ENCODE data around the gene DCC. TPM values are rescaled to one million over a fixed set of nuclear protein-coding genes. Genes with fewer than 3 reads are reported as not detected.

The DCC gene
- total and polyA plus RNA-seq, 12 donors: under 0.01 to 0.89 (median 0.09) TPM; not detected in 8

GRCh38 chr18:52582061-52582460 lies 242.1 kb downstream of the DCC start:
- Histone ChIP-seq H3K27ac (no peak overlapping the region), H3K4me3 (no peak overlapping the region), H3K27me3 (no peaks in the 10 kb centered on the region), H3K4me1 (no peaks in the 10 kb centered on the region), H3K36me3 (no peaks in the 10 kb centered on the region), H3K9me3 (no peaks in the 10 kb centered on the region)
- no peak for DNase-seq
- intact Hi-C loops (cut with DNase I): no loop called here
- TF ChIP-seq, protein P1, sequence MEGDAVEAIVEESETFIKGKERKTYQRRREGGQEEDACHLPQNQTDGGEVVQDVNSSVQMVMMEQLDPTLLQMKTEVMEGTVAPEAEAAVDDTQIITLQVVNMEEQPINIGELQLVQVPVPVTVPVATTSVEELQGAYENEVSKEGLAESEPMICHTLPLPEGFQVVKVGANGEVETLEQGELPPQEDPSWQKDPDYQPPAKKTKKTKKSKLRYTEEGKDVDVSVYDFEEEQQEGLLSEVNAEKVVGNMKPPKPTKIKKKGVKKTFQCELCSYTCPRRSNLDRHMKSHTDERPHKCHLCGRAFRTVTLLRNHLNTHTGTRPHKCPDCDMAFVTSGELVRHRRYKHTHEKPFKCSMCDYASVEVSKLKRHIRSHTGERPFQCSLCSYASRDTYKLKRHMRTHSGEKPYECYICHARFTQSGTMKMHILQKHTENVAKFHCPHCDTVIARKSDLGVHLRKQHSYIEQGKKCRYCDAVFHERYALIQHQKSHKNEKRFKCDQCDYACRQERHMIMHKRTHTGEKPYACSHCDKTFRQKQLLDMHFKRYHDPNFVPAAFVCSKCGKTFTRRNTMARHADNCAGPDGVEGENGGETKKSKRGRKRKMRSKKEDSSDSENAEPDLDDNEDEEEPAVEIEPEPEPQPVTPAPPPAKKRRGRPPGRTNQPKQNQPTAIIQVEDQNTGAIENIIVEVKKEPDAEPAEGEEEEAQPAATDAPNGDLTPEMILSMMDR (IDR thresholded peaks at IDR 0.05): no peak
- ATAC-seq: no peak
- 60 to 68% methylated on average over 1 of the region's 1 CpG for WGBS, 2 donors

DNA sequence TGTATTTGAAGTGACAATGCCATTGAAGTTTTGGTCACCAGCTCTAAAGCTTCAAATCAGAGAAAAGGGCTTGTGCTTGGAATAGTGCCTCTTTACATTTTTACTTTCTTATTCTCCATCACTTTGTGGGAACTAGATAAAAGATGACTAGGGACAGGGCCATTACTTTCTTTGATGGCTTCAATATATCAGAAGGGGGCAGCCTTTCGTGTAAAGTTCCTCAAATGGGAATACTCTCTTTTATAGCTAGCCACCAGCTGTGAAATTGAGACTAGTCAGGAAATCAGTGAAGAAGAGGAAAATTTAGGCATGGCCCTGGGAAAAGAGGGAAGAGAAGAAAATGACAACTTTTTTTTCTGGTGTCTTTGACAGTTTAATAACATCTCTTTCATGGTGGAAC lies 242.5 kb downstream of the DCC start:
- Histone ChIP-seq H3K27ac (no peak overlapping the region), H3K36me3 (no peaks in the 10 kb centered on the region), H3K4me1 (no peaks in the 10 kb centered on the region), H3K9me3 (no peaks in the 10 kb centered on the region), H3K4me3 (no peak overlapping the region), H3K27me3 (no peaks in the 10 kb centered on the region)
- TF ChIP-seq, protein P1 (IDR thresholded peaks at IDR 0.05): no peak
- ATAC-seq (no peak), DNase-seq (no peak)
- intact Hi-C loops (cut with DNase I): no loop called here
- 14 to 15% methylated on average over 1 of the region's 1 CpG for WGBS, 2 donors

- intact Hi-C loops (cut with DNase I): no loop called here
- TF ChIP-seq, protein P1 (IDR thresholded peaks at IDR 0.05): no peak
- Histone ChIP-seq H3K27ac (no peak overlapping the region), H3K4me1 (no peaks in the 10 kb centered on the region), H3K9me3 (peaks cover 0 to 9% (median 0%) of the 10 kb centered on the region in 11 donors), H3K36me3 (no peaks in the 10 kb centered on the region), H3K27me3 (no peaks in the 10 kb centered on the region), H3K4me3 (no peak overlapping the region)
- no peak for DNase-seq
- ATAC-seq: no peak
These were observed 248.9 kb downstream of the DCC start for GRCh38 chr18:52588931-52589330.

GRCh38 chr18:52596748-52597435 lies 256.9 kb downstream of the DCC start:
- DNase-seq (no peak), ATAC-seq (no peak)
- H3K4me1 ChIP-seq: no peaks in the 10 kb centered on the region
- H3K4me3 ChIP-seq: no peak overlapping the region
- intact Hi-C loops (cut with DNase I): no loop called here
- H3K27ac ChIP-seq: no peak overlapping the region
- 67 to 74% methylated on average over 5 of the region's 5 CpGs for WGBS, 2 donors
- H3K27me3 ChIP-seq: no peaks in the 10 kb centered on the region
- H3K9me3 ChIP-seq: peaks cover 0 to 13% (median 0%) of the 10 kb centered on the region in 11 donors
- H3K36me3 ChIP-seq: no peaks in the 10 kb centered on the region
- TF ChIP-seq, protein P1 (IDR thresholded peaks at IDR 0.05): no peak
